NT2/D1 (cell line): ENCODE data around the gene HSPA1B.
"Not testable (repeated sequence)": the region's sequence is repeated elsewhere in the genome, so short reads cannot be mapped to it uniquely, and the experiment has no call there.

Source experiments
- SUZ12 ChIP-seq: IDR thresholded peaks from 2 replicates; pipeline ENCODE4 v1.6.1; 2011; ENCODE audit not compliant: insufficient read length, insufficient read depth; ENCODE audit errors: extremely low read depth
- YY1 ChIP-seq: IDR thresholded peaks from 2 replicates; pipeline ENCODE4 v1.6.1; 2011; ENCODE audit not compliant: insufficient read length, insufficient read depth
- ZNF274 ChIP-seq: IDR thresholded peaks from 2 replicates; pipeline ENCODE4 v1.6.1; 2011; ENCODE audit warnings: mild to moderate bottlenecking, low read depth, low read length

GRCh38 chr6:31857774-31858173 is 30.2 kb downstream of the HSPA1B start:
- TF ChIP-seq ZNF274, YY1, SUZ12: not testable (repeated sequence)
